Measurements from ENCODE around the gene OAS2. TPM values are rescaled to one million over a fixed set of nuclear protein-coding genes. Genes with fewer than 3 reads are reported as not detected.

The OAS2 gene
- total and polyA plus RNA-seq, 2 of the 4 experiments (the other 2 are of a cell fraction), result under 0.01 TPM; not detected in 1

DNA sequence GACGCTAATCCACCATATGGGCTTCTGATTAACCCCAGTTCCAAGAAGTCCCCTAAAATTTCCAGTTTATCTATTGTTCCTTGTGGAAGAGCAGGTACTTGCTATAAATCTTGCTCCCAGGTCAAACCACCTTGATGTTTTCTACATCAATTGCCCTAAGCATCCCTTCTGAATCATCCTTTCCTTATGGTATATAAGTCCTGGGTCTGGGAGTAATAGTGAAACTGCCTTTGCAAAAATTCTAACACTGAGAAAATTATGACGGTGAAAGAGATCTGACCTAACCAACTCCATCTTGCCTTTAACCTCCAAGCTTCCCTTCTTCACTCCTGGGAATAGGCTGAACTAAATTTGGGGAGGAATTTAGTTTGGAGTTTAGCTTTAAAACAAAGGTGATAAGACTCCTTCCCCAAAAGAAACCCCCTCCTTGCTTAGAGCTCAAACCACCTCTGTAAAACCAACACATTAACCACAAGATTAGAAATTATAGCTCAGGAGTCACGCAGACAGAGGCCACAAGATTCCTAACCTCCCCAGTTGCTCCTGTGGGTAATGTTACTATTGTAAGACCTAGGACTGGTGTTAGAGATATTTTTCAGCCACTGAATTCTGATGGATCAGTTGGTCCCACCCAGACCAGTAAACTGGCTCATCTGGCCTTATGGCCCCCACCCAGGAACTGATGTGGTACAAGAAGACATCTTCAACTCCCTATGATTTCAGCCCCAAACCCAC is 44.4 kb downstream of the OAS2 start:
- H3K18ac ChIP-seq (ENCODE audit: low read depth, low read length), result no peak overlapping the region
- in situ Hi-C loops (cut with MboI; ENCODE audit: low sequenced_read_pairs), result no loop called here
- intact Hi-C loops (cut with micrococcal nuclease), result no loop called here

More for the DNA sequence above, 44.4 kb downstream of the OAS2 start:
- CTCF ChIA-PET, result no interaction called here
- no peaks in the 10 kb centered on the region for H3K4me1 ChIP-seq (ENCODE audit: control insufficient read depth, insufficient read depth, low read length)
- no peak overlapping the region for H2BK120ac ChIP-seq (ENCODE audit: low read depth, low read length)
- no peak overlapping the region for H3K14ac ChIP-seq (replicated peaks; ENCODE audit: low read depth, low read length)
- H3K27me3 ChIP-seq (ENCODE audit: control insufficient read depth, insufficient read depth, low read length), result no peaks in the 10 kb centered on the region
- ATAC-seq (ENCODE audit: low read depth) (no peak), DNase-seq (no peak)
- no CpG with 5 or more reads among the region's 3 CpGs for WGBS, 2 experiments (ENCODE audit: extremely low coverage in 2 of 2, insufficient read length in 1 of 2)
- H3K9me1 ChIP-seq (ENCODE audit: insufficient read depth, low read length), result no peaks in the 10 kb centered on the region
- no TSS peak for BruUV-seq (replicated peaks)
- no peak overlapping the region for H3K56ac ChIP-seq (ENCODE audit: extremely low read depth, insufficient read depth, low read length)
- no peak overlapping the region for H3K4ac ChIP-seq (ENCODE audit: low read depth, low read length)
- no peak overlapping the region for H3K27ac ChIP-seq (ENCODE audit: insufficient read depth, low read length)
- H4K5ac ChIP-seq (ENCODE audit: low read depth, low read length), result no peak overlapping the region
- H2BK15ac ChIP-seq (ENCODE audit: low read depth, low read length), result no peak overlapping the region
- POLR2A ChIA-PET (ENCODE audit: unreplicated experiment), result no interaction called here
- no peak overlapping the region for H3K9ac ChIP-seq (ENCODE audit: low read depth, low read length)
- H2AK9ac ChIP-seq (replicated peaks; ENCODE audit: low read depth, low read length, poor library complexity), result no peak overlapping the region
- no peaks in the 10 kb centered on the region for H3K79me1 ChIP-seq (ENCODE audit: low read depth in 1 of 2, low read length in 2 of 2)
- no peaks in the 10 kb centered on the region for H3K36me3 ChIP-seq (ENCODE audit: control insufficient read depth, insufficient read depth, low read length)
- no peak overlapping the region for H3K4me3 ChIP-seq (ENCODE audit: insufficient read depth, low read depth, low read length)
- no peak overlapping the region for H3K23ac ChIP-seq (ENCODE audit: low read depth, low read length)
- TF ChIP-seq RCOR1 (IDR thresholded peaks at IDR 0.05; ENCODE audit: insufficient replicate concordance, low read length) (no peak), MXI1 (IDR thresholded peaks at IDR 0.05; ENCODE audit: borderline replicate concordance, low read depth, low read length) (no peak), MAZ (IDR thresholded peaks at IDR 0.05; ENCODE audit: borderline replicate concordance, low read depth, low read length) (no peak), POLR2A (IDR thresholded peaks at IDR 0.05; ENCODE audit: low read depth, low read length) (no peak), CHD1 (IDR thresholded peaks at IDR 0.05; ENCODE audit: low read depth, low read length) (no peak), RAD21 (IDR thresholded peaks at IDR 0.05; ENCODE audit: low read length) (no peak), RFX5 (IDR thresholded peaks at IDR 0.05; ENCODE audit: low read depth, low read length) (no peak), MAFK (IDR thresholded peaks at IDR 0.05; ENCODE audit: low read depth, low read length) (no peak), BHLHE40 (IDR thresholded peaks at IDR 0.05; ENCODE audit: low read depth, low read length) (no peak), NFE2L2 (IDR thresholded peaks at IDR 0.05; ENCODE audit: low read depth, low read length) (no peak), FOS (IDR thresholded peaks at IDR 0.05; ENCODE audit: low read depth, low read length) (no peak), SMC3 (IDR thresholded peaks at IDR 0.05; ENCODE audit: low read depth, low read length) (no peak)
- TF ChIP-seq, protein P1, sequence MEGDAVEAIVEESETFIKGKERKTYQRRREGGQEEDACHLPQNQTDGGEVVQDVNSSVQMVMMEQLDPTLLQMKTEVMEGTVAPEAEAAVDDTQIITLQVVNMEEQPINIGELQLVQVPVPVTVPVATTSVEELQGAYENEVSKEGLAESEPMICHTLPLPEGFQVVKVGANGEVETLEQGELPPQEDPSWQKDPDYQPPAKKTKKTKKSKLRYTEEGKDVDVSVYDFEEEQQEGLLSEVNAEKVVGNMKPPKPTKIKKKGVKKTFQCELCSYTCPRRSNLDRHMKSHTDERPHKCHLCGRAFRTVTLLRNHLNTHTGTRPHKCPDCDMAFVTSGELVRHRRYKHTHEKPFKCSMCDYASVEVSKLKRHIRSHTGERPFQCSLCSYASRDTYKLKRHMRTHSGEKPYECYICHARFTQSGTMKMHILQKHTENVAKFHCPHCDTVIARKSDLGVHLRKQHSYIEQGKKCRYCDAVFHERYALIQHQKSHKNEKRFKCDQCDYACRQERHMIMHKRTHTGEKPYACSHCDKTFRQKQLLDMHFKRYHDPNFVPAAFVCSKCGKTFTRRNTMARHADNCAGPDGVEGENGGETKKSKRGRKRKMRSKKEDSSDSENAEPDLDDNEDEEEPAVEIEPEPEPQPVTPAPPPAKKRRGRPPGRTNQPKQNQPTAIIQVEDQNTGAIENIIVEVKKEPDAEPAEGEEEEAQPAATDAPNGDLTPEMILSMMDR (conservative IDR thresholded peaks at IDR 0.05; ENCODE audit: low read depth, low read length), result no peak
- TF ChIP-seq, protein P2, sequence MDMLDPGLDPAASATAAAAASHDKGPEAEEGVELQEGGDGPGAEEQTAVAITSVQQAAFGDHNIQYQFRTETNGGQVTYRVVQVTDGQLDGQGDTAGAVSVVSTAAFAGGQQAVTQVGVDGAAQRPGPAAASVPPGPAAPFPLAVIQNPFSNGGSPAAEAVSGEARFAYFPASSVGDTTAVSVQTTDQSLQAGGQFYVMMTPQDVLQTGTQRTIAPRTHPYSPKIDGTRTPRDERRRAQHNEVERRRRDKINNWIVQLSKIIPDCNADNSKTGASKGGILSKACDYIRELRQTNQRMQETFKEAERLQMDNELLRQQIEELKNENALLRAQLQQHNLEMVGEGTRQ (IDR thresholded peaks at IDR 0.05; ENCODE audit: low read depth, low read length), result no peak
- TF ChIP-seq, protein P3, sequence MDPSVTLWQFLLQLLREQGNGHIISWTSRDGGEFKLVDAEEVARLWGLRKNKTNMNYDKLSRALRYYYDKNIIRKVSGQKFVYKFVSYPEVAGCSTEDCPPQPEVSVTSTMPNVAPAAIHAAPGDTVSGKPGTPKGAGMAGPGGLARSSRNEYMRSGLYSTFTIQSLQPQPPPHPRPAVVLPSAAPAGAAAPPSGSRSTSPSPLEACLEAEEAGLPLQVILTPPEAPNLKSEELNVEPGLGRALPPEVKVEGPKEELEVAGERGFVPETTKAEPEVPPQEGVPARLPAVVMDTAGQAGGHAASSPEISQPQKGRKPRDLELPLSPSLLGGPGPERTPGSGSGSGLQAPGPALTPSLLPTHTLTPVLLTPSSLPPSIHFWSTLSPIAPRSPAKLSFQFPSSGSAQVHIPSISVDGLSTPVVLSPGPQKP (IDR thresholded peaks at IDR 0.05; ENCODE audit: borderline replicate concordance, low read depth, low read length), result no peak
- no peak overlapping the region for H2AFZ ChIP-seq (replicated peaks; ENCODE audit: low read length, poor library complexity)
- no peaks in the 10 kb centered on the region for H3K9me3 ChIP-seq (ENCODE audit: control insufficient read depth, insufficient read depth, low read length)
- no peak overlapping the region for H3K4me2 ChIP-seq (ENCODE audit: low read depth, low read length)
- H2BK20ac ChIP-seq (ENCODE audit: low read depth, low read length), result no peak overlapping the region
- H2AK5ac ChIP-seq (ENCODE audit: low read depth, low read length), result no peak overlapping the region
- dilution Hi-C loops (cut with HindIII; ENCODE audit: low sequenced_read_pairs, unreplicated experiment), result no loop called here
- H4K20me1 ChIP-seq (ENCODE audit: insufficient read depth, low read length), result no peaks in the 10 kb centered on the region
- H4K8ac ChIP-seq (ENCODE audit: low read depth in 2 of 2, low read length in 2 of 2), result no peak overlapping the region
- H2BK5ac ChIP-seq (ENCODE audit: low read depth, low read length, poor library complexity, severe bottlenecking), result no peak overlapping the region
- no peak overlapping the region for H4K91ac ChIP-seq (ENCODE audit: insufficient read depth, low read depth, low read length)
